ENCODE data around the gene ANKRD11. TPM values are rescaled to one million over a fixed set of nuclear protein-coding genes. Genes with fewer than 3 reads are reported as not detected.

Gene ANKRD11
- total RNA-seq, 1 donor from 2014 or later, result 209 TPM

DNA sequence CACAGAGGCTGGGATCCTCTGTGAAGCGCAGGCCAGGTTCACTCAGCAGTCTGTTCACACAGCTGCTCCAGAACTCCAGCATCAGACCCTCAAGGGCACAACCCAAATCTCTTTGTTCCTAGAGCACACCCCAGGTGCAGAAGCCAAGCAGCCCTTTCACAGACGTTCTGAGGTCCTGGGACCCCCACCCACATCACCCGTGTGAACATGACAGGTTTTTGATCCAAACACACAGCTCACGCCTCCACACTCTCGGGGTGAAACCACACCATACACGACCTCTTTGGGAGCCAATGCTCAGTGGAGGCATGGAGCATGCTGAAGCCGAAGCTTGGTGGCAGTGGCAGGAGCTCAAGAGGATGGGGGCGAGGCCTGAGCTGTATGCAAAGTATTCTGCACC is 175.5 kb downstream of the ANKRD11 start:
- TF ChIP-seq, protein P1, sequence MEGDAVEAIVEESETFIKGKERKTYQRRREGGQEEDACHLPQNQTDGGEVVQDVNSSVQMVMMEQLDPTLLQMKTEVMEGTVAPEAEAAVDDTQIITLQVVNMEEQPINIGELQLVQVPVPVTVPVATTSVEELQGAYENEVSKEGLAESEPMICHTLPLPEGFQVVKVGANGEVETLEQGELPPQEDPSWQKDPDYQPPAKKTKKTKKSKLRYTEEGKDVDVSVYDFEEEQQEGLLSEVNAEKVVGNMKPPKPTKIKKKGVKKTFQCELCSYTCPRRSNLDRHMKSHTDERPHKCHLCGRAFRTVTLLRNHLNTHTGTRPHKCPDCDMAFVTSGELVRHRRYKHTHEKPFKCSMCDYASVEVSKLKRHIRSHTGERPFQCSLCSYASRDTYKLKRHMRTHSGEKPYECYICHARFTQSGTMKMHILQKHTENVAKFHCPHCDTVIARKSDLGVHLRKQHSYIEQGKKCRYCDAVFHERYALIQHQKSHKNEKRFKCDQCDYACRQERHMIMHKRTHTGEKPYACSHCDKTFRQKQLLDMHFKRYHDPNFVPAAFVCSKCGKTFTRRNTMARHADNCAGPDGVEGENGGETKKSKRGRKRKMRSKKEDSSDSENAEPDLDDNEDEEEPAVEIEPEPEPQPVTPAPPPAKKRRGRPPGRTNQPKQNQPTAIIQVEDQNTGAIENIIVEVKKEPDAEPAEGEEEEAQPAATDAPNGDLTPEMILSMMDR (IDR thresholded peaks at IDR 0.05), result no peak
- Mint-ChIP-seq H3K4me1 (ENCODE audit: unreplicated experiment) (peaks cover 63% of the 10 kb centered on the region), H3K27me3 (ENCODE audit: unreplicated experiment) (no peaks in the 10 kb centered on the region), H3K36me3 (ENCODE audit: unreplicated experiment) (peaks cover 5% of the 10 kb centered on the region), H3K4me3 (ENCODE audit: unreplicated experiment) (no peak overlapping the region), H3K27ac (ENCODE audit: unreplicated experiment) (peak overlapping the region; percentile 89), H3K9me3 (ENCODE audit: unreplicated experiment) (no peaks in the 10 kb centered on the region)
- DNase-seq (ENCODE audit: extremely low spot score, unreplicated experiment), result no peak

DNA sequence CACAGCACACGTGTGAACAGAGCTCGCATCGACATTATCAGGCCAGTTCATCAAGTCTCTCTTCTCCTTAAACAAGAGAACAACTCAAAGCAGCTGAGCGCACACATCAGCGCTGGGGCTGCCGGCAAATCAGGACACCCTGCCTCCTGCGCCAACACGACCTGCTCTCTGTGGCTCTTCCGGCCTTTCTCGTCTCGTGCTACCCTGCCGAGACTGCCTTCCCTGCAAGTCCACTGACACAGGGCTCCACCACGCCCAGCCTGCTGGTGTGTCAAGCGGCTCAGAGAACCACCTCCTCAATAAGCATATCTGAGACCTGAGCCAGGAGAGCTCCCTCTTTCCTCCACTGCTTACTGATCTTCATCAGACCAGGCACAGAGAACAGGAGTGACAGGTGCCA is 176.0 kb downstream of the ANKRD11 start:
- Mint-ChIP-seq H3K4me3 (ENCODE audit: unreplicated experiment) (no peak overlapping the region), H3K27ac (ENCODE audit: unreplicated experiment) (peak overlapping the region; percentile 89), H3K27me3 (ENCODE audit: unreplicated experiment) (no peaks in the 10 kb centered on the region), H3K4me1 (ENCODE audit: unreplicated experiment) (peaks cover 58% of the 10 kb centered on the region), H3K36me3 (ENCODE audit: unreplicated experiment) (peaks cover 5% of the 10 kb centered on the region), H3K9me3 (ENCODE audit: unreplicated experiment) (no peaks in the 10 kb centered on the region)
- no peak for DNase-seq (ENCODE audit: extremely low spot score, unreplicated experiment)
- TF ChIP-seq, protein P1 (IDR thresholded peaks at IDR 0.05), result no peak

DNA sequence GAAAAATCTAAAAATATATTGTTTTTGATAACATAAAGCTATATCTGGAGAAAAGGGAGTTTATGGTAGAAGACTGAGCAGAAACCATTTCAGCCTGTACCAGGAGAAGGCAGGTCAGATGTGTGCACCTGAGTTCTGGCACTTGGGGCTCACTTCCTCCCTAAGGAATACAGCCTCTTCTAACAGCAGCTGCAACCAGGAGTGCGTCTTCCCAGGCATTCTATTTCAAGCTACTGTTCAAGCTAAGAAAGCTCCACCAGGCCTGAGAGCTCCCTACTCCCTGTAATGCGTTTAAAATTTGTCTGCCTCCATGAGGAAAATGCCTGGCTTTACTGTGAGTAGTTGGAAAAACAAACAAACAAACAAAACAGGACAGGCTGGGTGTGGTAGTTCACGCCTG is 176.8 kb downstream of the ANKRD11 start:
- Mint-ChIP-seq H3K36me3 (ENCODE audit: unreplicated experiment) (peaks cover 5% of the 10 kb centered on the region), H3K9me3 (ENCODE audit: unreplicated experiment) (no peaks in the 10 kb centered on the region), H3K27me3 (ENCODE audit: unreplicated experiment) (no peaks in the 10 kb centered on the region), H3K27ac (ENCODE audit: unreplicated experiment) (peak overlapping the region; percentile 89), H3K4me3 (ENCODE audit: unreplicated experiment) (no peak overlapping the region), H3K4me1 (ENCODE audit: unreplicated experiment) (peaks cover 50% of the 10 kb centered on the region)
- DNase-seq (ENCODE audit: extremely low spot score, unreplicated experiment), result no peak
- TF ChIP-seq, protein P1 (IDR thresholded peaks at IDR 0.05), result no peak

DNA sequence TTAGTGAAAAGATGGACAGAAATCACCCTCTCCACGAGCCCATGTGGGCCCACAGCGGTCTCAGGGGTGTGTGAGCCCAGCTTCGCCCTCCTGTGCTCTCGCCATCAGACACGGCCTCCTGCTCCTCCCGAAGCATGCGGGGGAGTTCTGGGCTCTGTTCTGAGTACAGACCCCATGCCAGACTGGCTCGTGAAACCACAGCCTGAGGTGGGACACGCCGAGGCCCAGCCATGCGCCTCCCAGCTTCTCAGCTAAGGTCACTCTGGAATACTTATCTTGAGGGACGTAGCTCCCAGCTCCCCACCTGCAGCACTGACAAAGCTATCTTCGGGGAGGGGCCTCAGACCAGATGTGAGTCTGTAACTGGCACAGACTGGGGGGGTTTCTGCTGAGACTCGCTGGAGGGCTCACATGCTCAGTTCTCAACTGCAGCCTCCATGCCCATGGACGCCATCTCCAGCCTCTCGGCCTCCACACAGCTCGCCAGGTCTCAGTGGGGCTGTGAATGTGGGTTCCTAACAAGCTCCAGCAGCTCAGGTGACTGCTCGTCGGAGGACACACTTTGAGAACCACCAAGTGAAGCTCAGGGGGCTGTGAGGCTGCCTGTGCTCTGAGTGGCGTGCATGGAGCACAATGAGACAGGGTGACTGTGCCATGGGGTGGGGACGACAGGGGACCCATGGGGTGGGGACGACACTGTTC is 177.6 kb downstream of the ANKRD11 start:
- H3K9me3 Mint-ChIP-seq (ENCODE audit: unreplicated experiment), result no peaks in the 10 kb centered on the region
- TF ChIP-seq, protein P1 (IDR thresholded peaks at IDR 0.05), result no peak
- no peak overlapping the region for H3K27ac Mint-ChIP-seq (ENCODE audit: unreplicated experiment)
- no peaks in the 10 kb centered on the region for H3K27me3 Mint-ChIP-seq (ENCODE audit: unreplicated experiment)
- peaks cover 5% of the 10 kb centered on the region for H3K36me3 Mint-ChIP-seq (ENCODE audit: unreplicated experiment)
- no peak for DNase-seq (ENCODE audit: extremely low spot score, unreplicated experiment)
- peaks cover 47% of the 10 kb centered on the region for H3K4me1 Mint-ChIP-seq (ENCODE audit: unreplicated experiment)
- H3K4me3 Mint-ChIP-seq (ENCODE audit: unreplicated experiment), result no peak overlapping the region

DNA sequence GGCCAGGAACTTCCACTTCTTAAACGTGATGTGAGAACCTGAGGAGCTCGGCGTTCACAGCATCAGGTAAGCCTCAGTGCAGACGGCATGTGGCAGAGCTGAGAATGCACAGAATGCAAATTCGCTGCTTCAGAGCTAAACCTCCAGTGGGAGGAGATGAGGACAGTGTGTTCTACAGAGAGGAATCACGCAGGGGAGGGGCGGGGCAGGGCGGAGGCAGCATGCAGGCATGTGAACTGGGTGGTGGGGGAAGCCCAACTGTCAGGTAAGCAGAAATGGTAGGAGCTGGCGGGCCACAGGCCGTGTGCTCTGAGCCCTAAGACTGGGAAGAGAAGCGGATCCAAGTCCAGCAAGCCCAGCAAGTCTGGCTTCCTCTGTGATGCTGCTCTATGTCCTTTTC is 178.2 kb downstream of the ANKRD11 start:
- peaks cover 5% of the 10 kb centered on the region for H3K36me3 Mint-ChIP-seq (ENCODE audit: unreplicated experiment)
- H3K27me3 Mint-ChIP-seq (ENCODE audit: unreplicated experiment), result no peaks in the 10 kb centered on the region
- H3K9me3 Mint-ChIP-seq (ENCODE audit: unreplicated experiment), result no peaks in the 10 kb centered on the region
- H3K4me1 Mint-ChIP-seq (ENCODE audit: unreplicated experiment), result peaks cover 45% of the 10 kb centered on the region
- TF ChIP-seq, protein P1 (IDR thresholded peaks at IDR 0.05), result no peak
- DNase-seq (ENCODE audit: extremely low spot score, unreplicated experiment), result no peak
- H3K27ac Mint-ChIP-seq (ENCODE audit: unreplicated experiment), result no peak overlapping the region
- H3K4me3 Mint-ChIP-seq (ENCODE audit: unreplicated experiment), result no peak overlapping the region

Measured in osteocyte (in vitro differentiated cells).